ENCODE measurements around the gene APBA2.

The APBA2 gene

GRCh38 chr15:29058903-29059539 is 173.2 kb downstream of the APBA2 start:
- no peak for FAIRE-seq
- TF ChIP-seq CTCF (IDR thresholded peaks at IDR 0.05; ENCODE audit: insufficient read depth, missing control alignments), result no peak
- no peak for DNase-seq (ENCODE audit: insufficient read length, low spot score)

- no peak for TF ChIP-seq CTCF (IDR thresholded peaks at IDR 0.05; ENCODE audit: insufficient read depth, missing control alignments)
- no peak for FAIRE-seq
- no peak for DNase-seq (ENCODE audit: insufficient read length, low spot score)
Observed at GRCh38 chr15:29059871-29060640, 174.3 kb downstream of the APBA2 start.

GRCh38 chr15:29061746-29062145 is 176.0 kb downstream of the APBA2 start:
- FAIRE-seq (no peak), DNase-seq (ENCODE audit: insufficient read length, low spot score) (no peak)
- no peak for TF ChIP-seq CTCF (IDR thresholded peaks at IDR 0.05; ENCODE audit: insufficient read depth, missing control alignments)

GRCh38 chr15:29062179-29062591 is 176.4 kb downstream of the APBA2 start:
- FAIRE-seq (no peak), DNase-seq (ENCODE audit: insufficient read length, low spot score) (no peak)
- no peak for TF ChIP-seq CTCF (IDR thresholded peaks at IDR 0.05; ENCODE audit: insufficient read depth, missing control alignments)

GRCh38 chr15:29062626-29063025 is 176.9 kb downstream of the APBA2 start:
- no peak for TF ChIP-seq CTCF (IDR thresholded peaks at IDR 0.05; ENCODE audit: insufficient read depth, missing control alignments)
- no peak for FAIRE-seq
- DNase-seq (ENCODE audit: insufficient read length, low spot score), result no peak

GRCh38 chr15:29063646-29064045 is 177.9 kb downstream of the APBA2 start:
- FAIRE-seq, result no peak
- no peak for TF ChIP-seq CTCF (IDR thresholded peaks at IDR 0.05; ENCODE audit: insufficient read depth, missing control alignments)
- DNase-seq (ENCODE audit: insufficient read length, low spot score), result no peak

GRCh38 chr15:29064290-29064689 is 178.5 kb downstream of the APBA2 start:
- no peak for TF ChIP-seq CTCF (IDR thresholded peaks at IDR 0.05; ENCODE audit: insufficient read depth, missing control alignments)
- DNase-seq (ENCODE audit: insufficient read length, low spot score) (no peak), FAIRE-seq (no peak)
